Muscle layer of colon (tissue), 2 donors: ENCODE results near the gene LGALS4.
A peak's percentile ranks its signal among the peaks of the same experiment; 100 is the strongest.

ENCODE experiments used
- H3K27ac ChIP-seq: one replicate; pipeline ENCODE4 v1.7.0; 2013; ENCODE audit warnings: low read depth, mild to moderate bottlenecking, low read length, moderate library complexity
- H3K27me3 ChIP-seq, 2 donors: one replicate each; pipeline ENCODE4 v1.7.0; 2013; ENCODE audit warnings: low read length in 2 of 2, mild to moderate bottlenecking in 2 of 2; ENCODE audit not compliant: insufficient read depth in 2 of 2, control insufficient read depth in 1 of 2
- H3K36me3 ChIP-seq: one replicate; pipeline ENCODE4 v1.7.0; 2013; ENCODE audit warnings: mild to moderate bottlenecking, low read length; ENCODE audit not compliant: insufficient read depth
- H3K4me1 ChIP-seq: one replicate; pipeline ENCODE4 v1.7.0; 2013; ENCODE audit warnings: mild to moderate bottlenecking, low read length; ENCODE audit not compliant: insufficient read depth
- H3K4me3 ChIP-seq, 2 donors: one replicate each; pipeline ENCODE4 v1.7.0; 2013; ENCODE audit warnings: low read length in 2 of 2, low read depth in 1 of 2, mild to moderate bottlenecking in 1 of 2, moderate library complexity in 1 of 2
- H3K9ac ChIP-seq: one replicate; pipeline ENCODE4 v1.7.0; 2013; ENCODE audit warnings: low read length
- H3K9me3 ChIP-seq: one replicate; pipeline ENCODE4 v1.7.0; 2013; ENCODE audit warnings: mild to moderate bottlenecking, low read length
- donor health status: abdominal sarcoma.
- donor health status: Adenocarcinoma of cecum.

Gene LGALS4

GRCh38 chr19:38849860-38850435 is 37.2 kb upstream of the LGALS4 start, which contains the start of gene HNRNPL:
TSS of gene HNRNPL (minus strand) at chr19:38849986. CDS start at chr19:38849966, 20 bp downstream.
- peak within 1 kb of the TSS; percentile 87 to 94 for H3K4me3 ChIP-seq
- H3K27me3 ChIP-seq, result no peaks in the 10 kb centered on the region
- H3K27ac ChIP-seq, result peak within 1 kb of the TSS; percentile 99
- H3K4me1 ChIP-seq, result peaks cover 37% of the 10 kb centered on the region
- H3K9ac ChIP-seq, result peak within 1 kb of the TSS; percentile 84
- no peaks in the 10 kb centered on the region for H3K9me3 ChIP-seq
- peaks cover 39% of the 10 kb centered on the region for H3K36me3 ChIP-seq

GRCh38 chr19:38849147-38849859 is 36.6 kb upstream of the LGALS4 start:
- H3K4me3 ChIP-seq, result peak overlapping the region; percentile 87 to 94
- peaks cover 37% of the 10 kb centered on the region for H3K4me1 ChIP-seq
- no peaks in the 10 kb centered on the region for H3K27me3 ChIP-seq
- H3K36me3 ChIP-seq, result peaks cover 45% of the 10 kb centered on the region
- H3K9ac ChIP-seq, result peak overlapping the region; percentile 84
- H3K9me3 ChIP-seq, result no peaks in the 10 kb centered on the region
- peak overlapping the region; percentile 99 for H3K27ac ChIP-seq

GRCh38 chr19:38848299-38849146 is 35.8 kb upstream of the LGALS4 start:
- Histone ChIP-seq H3K4me3 (peak overlapping the region; percentile 18 to 94), H3K9me3 (no peaks in the 10 kb centered on the region), H3K9ac (peak overlapping the region; percentile 84), H3K27me3 (no peaks in the 10 kb centered on the region), H3K36me3 (peaks cover 53% of the 10 kb centered on the region), H3K4me1 (peaks cover 37% of the 10 kb centered on the region), H3K27ac (peak overlapping the region; percentile 99)

GRCh38 chr19:38846097-38846496 is 33.4 kb upstream of the LGALS4 start:
- Histone ChIP-seq H3K27ac (no peak overlapping the region), H3K4me3 (no peak overlapping the region), H3K9me3 (no peaks in the 10 kb centered on the region), H3K9ac (no peak overlapping the region), H3K36me3 (peaks cover 77% of the 10 kb centered on the region), H3K4me1 (peaks cover 33% of the 10 kb centered on the region), H3K27me3 (no peaks in the 10 kb centered on the region)

GRCh38 chr19:38845374-38846024 is 32.8 kb upstream of the LGALS4 start:
- no peak overlapping the region for H3K27ac ChIP-seq
- H3K36me3 ChIP-seq, result peaks cover 83% of the 10 kb centered on the region
- H3K9me3 ChIP-seq, result no peaks in the 10 kb centered on the region
- H3K4me1 ChIP-seq, result peaks cover 33% of the 10 kb centered on the region
- H3K4me3 ChIP-seq, result no peak overlapping the region
- H3K9ac ChIP-seq, result no peak overlapping the region
- H3K27me3 ChIP-seq, result no peaks in the 10 kb centered on the region

- peaks cover 33% of the 10 kb centered on the region for H3K4me1 ChIP-seq
- H3K36me3 ChIP-seq, result peaks cover 92% of the 10 kb centered on the region
- no peak overlapping the region for H3K9ac ChIP-seq
Measured at GRCh38 chr19:38844093-38844686, 31.4 kb upstream of the LGALS4 start.

GRCh38 chr19:38843175-38843758 is 30.5 kb upstream of the LGALS4 start:
- Histone ChIP-seq H3K27ac (no peak overlapping the region), H3K4me3 (no peak overlapping the region), H3K36me3 (peaks cover 94% of the 10 kb centered on the region), H3K9me3 (no peaks in the 10 kb centered on the region), H3K4me1 (peaks cover 25% of the 10 kb centered on the region), H3K27me3 (no peaks in the 10 kb centered on the region), H3K9ac (no peak overlapping the region)

More at GRCh38 chr19:38844093-38844686, 31.4 kb upstream of the LGALS4 start:
- Histone ChIP-seq H3K27me3 (no peaks in the 10 kb centered on the region), H3K9me3 (no peaks in the 10 kb centered on the region), H3K4me3 (no peak overlapping the region), H3K27ac (no peak overlapping the region)

- H3K36me3 ChIP-seq, result peaks cover 96% of the 10 kb centered on the region
- no peak overlapping the region for H3K4me3 ChIP-seq
- peaks cover 19% of the 10 kb centered on the region for H3K4me1 ChIP-seq
- no peaks in the 10 kb centered on the region for H3K27me3 ChIP-seq
- H3K9ac ChIP-seq, result no peak overlapping the region
- no peak overlapping the region for H3K27ac ChIP-seq
- no peaks in the 10 kb centered on the region for H3K9me3 ChIP-seq
Measured at GRCh38 chr19:38842439-38843174, 29.9 kb upstream of the LGALS4 start.

GRCh38 chr19:38841787-38842438 is 29.2 kb upstream of the LGALS4 start:
- H3K27me3 ChIP-seq, result no peaks in the 10 kb centered on the region
- no peaks in the 10 kb centered on the region for H3K9me3 ChIP-seq
- H3K4me3 ChIP-seq, result no peak overlapping the region
- H3K9ac ChIP-seq, result no peak overlapping the region
- peaks cover 12% of the 10 kb centered on the region for H3K4me1 ChIP-seq
- H3K36me3 ChIP-seq, result peaks cover 96% of the 10 kb centered on the region
- no peak overlapping the region for H3K27ac ChIP-seq
